ENCODE data around the gene COQ9. TPM values are rescaled to one million over a fixed set of nuclear protein-coding genes. Genes with fewer than 3 reads are reported as not detected.

COQ9 gene
- total RNA-seq, 1 donor, result 40.0 TPM

DNA sequence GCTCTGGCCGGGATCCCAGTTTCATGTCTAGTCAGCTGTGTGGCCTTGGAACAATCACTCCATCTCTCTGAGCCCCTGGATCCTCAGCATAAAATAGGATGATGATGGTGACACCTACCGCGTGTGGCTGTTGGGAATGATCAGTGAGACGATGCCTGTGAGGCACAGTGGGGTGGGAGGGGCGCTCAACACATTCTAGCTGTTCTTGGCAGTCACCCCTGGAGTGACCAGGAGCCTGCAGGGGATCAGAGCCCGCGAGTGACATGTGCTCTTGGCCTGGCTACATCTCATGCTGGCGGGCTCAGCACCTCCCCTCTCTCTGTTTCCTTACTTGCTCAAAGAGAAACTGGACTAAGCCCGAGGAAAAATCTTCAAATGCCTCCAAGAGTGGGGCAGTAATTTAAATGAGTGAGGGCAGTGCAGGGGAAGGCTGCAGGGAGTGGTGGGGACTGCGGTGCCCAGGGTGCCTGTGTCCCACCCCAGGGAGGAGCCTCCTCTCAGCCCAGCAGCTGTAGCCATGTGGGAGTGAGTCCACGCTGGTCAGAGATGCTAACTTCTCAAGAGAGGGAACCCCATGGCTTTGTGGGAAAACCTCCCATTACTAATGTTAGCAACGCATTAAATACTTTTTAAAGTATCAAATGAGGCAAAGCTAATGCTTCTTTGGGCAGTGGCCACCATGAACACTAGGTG, 62.1 kb downstream of the COQ9 start:
- no peak overlapping the region for H3K4me3 ChIP-seq (ENCODE audit: low read depth, low read length)
- TF ChIP-seq, protein P1, sequence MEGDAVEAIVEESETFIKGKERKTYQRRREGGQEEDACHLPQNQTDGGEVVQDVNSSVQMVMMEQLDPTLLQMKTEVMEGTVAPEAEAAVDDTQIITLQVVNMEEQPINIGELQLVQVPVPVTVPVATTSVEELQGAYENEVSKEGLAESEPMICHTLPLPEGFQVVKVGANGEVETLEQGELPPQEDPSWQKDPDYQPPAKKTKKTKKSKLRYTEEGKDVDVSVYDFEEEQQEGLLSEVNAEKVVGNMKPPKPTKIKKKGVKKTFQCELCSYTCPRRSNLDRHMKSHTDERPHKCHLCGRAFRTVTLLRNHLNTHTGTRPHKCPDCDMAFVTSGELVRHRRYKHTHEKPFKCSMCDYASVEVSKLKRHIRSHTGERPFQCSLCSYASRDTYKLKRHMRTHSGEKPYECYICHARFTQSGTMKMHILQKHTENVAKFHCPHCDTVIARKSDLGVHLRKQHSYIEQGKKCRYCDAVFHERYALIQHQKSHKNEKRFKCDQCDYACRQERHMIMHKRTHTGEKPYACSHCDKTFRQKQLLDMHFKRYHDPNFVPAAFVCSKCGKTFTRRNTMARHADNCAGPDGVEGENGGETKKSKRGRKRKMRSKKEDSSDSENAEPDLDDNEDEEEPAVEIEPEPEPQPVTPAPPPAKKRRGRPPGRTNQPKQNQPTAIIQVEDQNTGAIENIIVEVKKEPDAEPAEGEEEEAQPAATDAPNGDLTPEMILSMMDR (IDR thresholded peaks at IDR 0.05; ENCODE audit: insufficient read depth, low read length), result no peak
- DNase-seq (ENCODE audit: low read depth), result no peak

DNA sequence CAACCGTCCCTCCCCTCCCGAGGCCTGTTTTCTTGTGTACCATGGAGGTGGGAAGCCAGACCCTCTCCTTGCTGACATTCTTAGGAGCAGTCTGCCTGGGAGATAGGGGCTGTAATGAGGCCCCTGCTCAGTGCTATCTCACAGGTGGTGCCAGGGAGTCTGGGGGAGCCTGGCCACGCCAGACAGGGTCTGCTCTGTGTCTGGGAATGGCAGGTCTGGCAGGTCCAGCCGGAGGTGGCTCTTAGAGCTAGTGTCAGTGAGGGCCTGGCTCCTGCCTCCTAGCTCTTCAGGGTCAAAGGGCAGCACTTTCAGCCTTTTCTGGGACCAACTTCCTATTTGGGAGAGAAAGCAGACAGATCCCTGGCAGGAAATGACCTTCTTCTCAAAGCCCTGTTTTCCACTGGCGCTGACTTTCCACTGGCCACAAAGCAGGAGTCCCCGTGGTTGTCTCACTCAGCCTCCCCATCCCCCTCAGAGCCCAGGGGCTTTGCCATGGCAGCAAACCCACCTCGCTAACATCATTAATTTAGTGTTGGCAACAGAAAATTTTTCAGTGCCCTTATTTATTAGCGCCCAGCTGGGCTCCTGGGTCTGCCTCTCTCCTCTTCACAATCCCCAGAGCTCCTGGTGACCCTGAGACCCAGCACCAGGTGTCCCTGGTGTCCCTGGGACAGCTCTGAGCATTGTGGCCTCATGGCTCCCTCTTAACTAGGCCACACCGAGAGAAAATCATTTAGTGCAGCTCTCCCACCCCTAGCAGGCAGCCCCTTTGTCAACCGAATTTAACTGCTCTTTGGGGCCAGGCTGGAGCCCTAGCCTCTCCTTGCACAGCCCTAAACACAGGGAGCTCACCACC, 63.0 kb downstream of the COQ9 start:
- TF ChIP-seq, protein P1 (IDR thresholded peaks at IDR 0.05; ENCODE audit: insufficient read depth, low read length), result no peak
- no peak overlapping the region for H3K4me3 ChIP-seq (ENCODE audit: low read depth, low read length)
- DNase-seq (ENCODE audit: low read depth), result no peak

Other genes starting within 250 kb of the COQ9 start
- 65.3 and 127 TPM in 2 replicates for gene ARL2BP, start 202.2 kb upstream of the COQ9 start, total RNA-seq (ENCODE audit: low replicate concordance)
- gene PLLP, start 162.8 kb upstream of the COQ9 start, total RNA-seq (ENCODE audit: low replicate concordance), result under 0.01 TPM in 1 of 2 replicates, not detected in the other
- gene CCL22, start 88.7 kb upstream of the COQ9 start, total RNA-seq (ENCODE audit: low replicate concordance), result not detected in 2 replicates
- 0.18 and 0.33 TPM in 2 replicates for gene CX3CL1, start 75.0 kb upstream of the COQ9 start, total RNA-seq (ENCODE audit: low replicate concordance)
- not detected in 2 replicates for gene CCL17, start 42.7 kb upstream of the COQ9 start, total RNA-seq (ENCODE audit: low replicate concordance)
- 39.3 and 53.9 TPM in 2 replicates for gene CIAPIN1, start 94 bp upstream of the COQ9 start, total RNA-seq (ENCODE audit: low replicate concordance)
- gene POLR2C, start 15.2 kb downstream of the COQ9 start, total RNA-seq (ENCODE audit: low replicate concordance), result 26.1 and 76.6 TPM in 2 replicates
- 19.5 and 29.6 TPM in 2 replicates for gene DOK4, start 39.0 kb downstream of the COQ9 start, total RNA-seq (ENCODE audit: low replicate concordance)
- gene CCDC102A, start 89.1 kb downstream of the COQ9 start, total RNA-seq (ENCODE audit: low replicate concordance), result 9.9 and 30.7 TPM in 2 replicates
- gene ADGRG5, start 95.2 kb downstream of the COQ9 start, total RNA-seq (ENCODE audit: low replicate concordance), result not detected in 2 replicates
- gene ADGRG1, start 181.2 kb downstream of the COQ9 start, total RNA-seq (ENCODE audit: low replicate concordance), result 1.6 and 9.8 TPM in 2 replicates
- gene ADGRG3, start 220.8 kb downstream of the COQ9 start, total RNA-seq (ENCODE audit: low replicate concordance), result not detected in 2 replicates
- gene DRC7, start 247.3 kb downstream of the COQ9 start, total RNA-seq (ENCODE audit: low replicate concordance), result 0.09 TPM in 1 of 2 replicates, not detected in the other